Hepatocyte (in vitro differentiated cells): ENCODE results near the gene WDR33.

Experiments
- CTCF ChIP-seq: fragments of 200-600 bp; sonication (generic); IDR thresholded peaks from 2 replicates; pipeline ENCODE4 v1.5.1; 2016; ENCODE audit warnings: antibody characterized with exemption, mild to moderate bottlenecking; ENCODE audit not compliant: poor library complexity
- EZH2 ChIP-seq: fragments of 200-600 bp; sonication (generic); IDR thresholded peaks from 2 replicates; pipeline ENCODE4 v1.6.1; 2016; ENCODE audit warnings: antibody characterized with exemption, mild to moderate bottlenecking, borderline replicate concordance
- EZH2phosphoT487 ChIP-seq: fragments of 200-600 bp; sonication (generic); IDR thresholded peaks from one replicate; pipeline ENCODE4 v1.6.1; 2018; ENCODE audit warnings: antibody characterized with exemption, mild to moderate bottlenecking, low read depth, moderate library complexity; ENCODE audit not compliant: unreplicated experiment, severe bottlenecking

- TF ChIP-seq CTCF (no peak), EZH2phosphoT487 (no peak), EZH2 (no peak)
These were observed 148.9 kb downstream of the WDR33 start for GRCh38 chr2:127661949-127662510.
